GM15510 (cell line): ENCODE data around the gene RCN2.

Source experiments
- POLR2A ChIP-seq: IDR thresholded peaks from 3 replicates; pipeline ENCODE4 v1.6.1; 2011; ENCODE audit warnings: borderline replicate concordance; ENCODE audit not compliant: insufficient read length; ENCODE audit errors: extremely low read depth

The RCN2 gene

GRCh38 chr15:76931397-76932134, at the start of gene RCN2:
TSS of gene RCN2 (plus strand) at chr15:76931749. CDS start at chr15:76931842, 93 bp downstream.
- peak; percentile 89 for TF ChIP-seq POLR2A

GRCh38 chr15:76885212-76885611, 46.3 kb upstream of the RCN2 start:
- no peak for TF ChIP-seq POLR2A

GRCh38 chr15:76894174-76894573, 37.4 kb upstream of the RCN2 start:
- no peak for TF ChIP-seq POLR2A

- no peak for TF ChIP-seq POLR2A
Observed at GRCh38 chr15:76898102-76898501, 33.4 kb upstream of the RCN2 start.

GRCh38 chr15:76901965-76902364, 29.6 kb upstream of the RCN2 start:
- no peak for TF ChIP-seq POLR2A

GRCh38 chr15:76903251-76903681, 28.3 kb upstream of the RCN2 start:
- TF ChIP-seq POLR2A: no peak

GRCh38 chr15:76904461-76905012, 27.0 kb upstream of the RCN2 start:
- TF ChIP-seq POLR2A: no peak

- peak; percentile 76 for TF ChIP-seq POLR2A
Observed at GRCh38 chr15:76905013-76905839, 26.3 kb upstream of the RCN2 start, which contains the start of gene SCAPER. TSS of gene SCAPER (minus strand) at chr15:76905340. CDS start at chr15:76883817, 21,523 bp downstream.

- TF ChIP-seq POLR2A: no peak
Observed at GRCh38 chr15:76905855-76906254, 25.7 kb upstream of the RCN2 start.

- TF ChIP-seq POLR2A: no peak
Observed at GRCh38 chr15:76912430-76912829, 19.1 kb upstream of the RCN2 start.

- no peak for TF ChIP-seq POLR2A
Observed at GRCh38 chr15:76913737-76914136, 17.8 kb upstream of the RCN2 start.

- no peak for TF ChIP-seq POLR2A
Observed at GRCh38 chr15:76916369-76916768, 15.2 kb upstream of the RCN2 start.

GRCh38 chr15:76928201-76928600, 3.3 kb upstream of the RCN2 start:
- no peak for TF ChIP-seq POLR2A

- no peak for TF ChIP-seq POLR2A
Observed at GRCh38 chr15:76929011-76929760, 2.4 kb upstream of the RCN2 start.
